AG08395 (cell line): Measurements from ENCODE around the gene BACH1.
"Not testable (repeated sequence)": the region's sequence is repeated elsewhere in the genome, so short reads cannot be mapped to it uniquely, and the experiment has no call there.

Source experiments
- DNase-seq: peaks from one replicate; pipeline ENCODE4 v3.0.0; 2012; ENCODE audit warnings: mixed read lengths, low spot score

BACH1 gene

DNA sequence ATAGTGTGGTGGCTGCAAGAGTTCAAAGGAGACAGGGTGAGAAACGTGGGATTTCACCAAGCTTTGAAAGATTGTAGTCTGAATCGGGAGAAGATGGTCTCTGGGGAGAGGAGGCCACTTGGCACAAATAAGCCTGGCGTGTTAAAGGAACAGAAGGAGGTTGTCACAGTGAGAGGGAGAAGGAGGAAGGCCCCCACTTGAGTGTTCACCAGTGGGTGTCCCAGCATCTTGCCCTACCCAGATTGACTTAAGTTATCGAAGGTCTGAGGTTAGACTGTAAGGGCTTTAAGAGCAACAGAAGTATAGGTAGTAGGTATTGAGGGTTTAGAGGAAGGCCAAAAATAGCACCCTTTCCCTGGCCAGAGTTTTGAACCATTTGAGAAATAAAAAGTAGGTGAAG, 48.0 kb downstream of the BACH1 start:
- no peak for DNase-seq

DNA sequence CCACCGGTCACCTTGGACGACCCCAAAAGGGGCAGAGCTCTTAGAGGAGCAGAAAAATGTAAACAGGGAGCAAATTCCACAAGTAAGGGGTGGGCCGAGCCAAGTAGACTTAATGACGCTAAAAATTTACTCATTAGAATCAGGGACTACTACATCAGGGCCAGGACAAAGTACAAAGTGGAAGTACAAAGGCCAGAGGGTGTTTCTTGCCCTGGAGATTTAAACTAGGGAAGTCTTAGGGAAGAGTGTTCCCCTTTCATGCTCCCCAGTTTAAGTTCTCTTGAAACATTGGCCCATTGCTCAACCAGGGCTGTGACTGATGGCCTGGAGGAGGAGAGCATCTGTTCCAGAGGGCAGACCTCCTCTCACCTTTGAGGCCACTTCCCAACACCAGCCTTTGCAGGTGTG, 48.6 kb downstream of the BACH1 start:
- no peak for DNase-seq

DNA sequence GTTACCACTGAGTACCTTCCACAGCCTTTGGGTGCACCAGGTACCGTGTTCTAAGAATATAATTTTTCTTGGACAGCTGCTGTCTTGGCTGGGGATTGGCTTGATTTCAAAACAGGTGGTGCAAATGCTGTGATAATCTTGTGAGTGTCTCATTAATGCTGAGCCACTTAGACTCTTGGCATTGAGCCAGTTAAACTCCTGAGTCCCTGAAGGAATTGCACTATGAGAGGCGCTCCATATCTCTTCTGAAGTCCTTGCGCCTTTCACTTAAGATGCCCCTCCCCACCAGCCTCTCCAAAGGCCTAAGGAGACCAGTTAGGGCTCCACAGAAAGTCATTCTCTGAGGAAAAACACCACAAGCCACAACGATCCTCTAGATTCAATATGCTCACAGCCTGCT, 51.0 kb downstream of the BACH1 start:
- DNase-seq = no peak

DNA sequence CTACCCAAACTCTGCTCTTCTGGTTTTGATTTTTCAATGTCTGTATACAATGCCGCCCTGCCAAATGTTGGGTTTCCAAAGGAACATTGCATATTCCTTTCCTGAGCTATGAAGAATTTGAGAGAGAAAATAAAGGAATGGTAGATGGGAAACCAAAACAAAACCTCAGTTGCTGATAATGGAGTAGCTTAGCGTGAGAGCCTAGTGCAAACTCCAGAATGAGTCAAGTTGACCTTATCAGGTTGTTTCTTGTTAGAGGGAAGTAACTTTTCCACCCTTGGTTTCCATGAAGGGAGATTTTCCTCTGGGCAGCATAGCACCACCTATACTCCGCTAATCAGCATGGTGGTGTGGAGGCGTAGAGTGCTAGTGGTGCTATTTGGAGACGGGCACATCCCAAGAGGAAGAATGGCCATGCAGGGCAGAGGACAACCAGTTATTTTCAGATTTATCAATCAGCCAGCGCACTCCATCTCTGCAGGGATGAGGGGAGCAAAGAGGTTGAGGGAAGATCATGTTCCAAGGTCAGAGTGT, 51.6 kb downstream of the BACH1 start:
- no peak for DNase-seq

DNA sequence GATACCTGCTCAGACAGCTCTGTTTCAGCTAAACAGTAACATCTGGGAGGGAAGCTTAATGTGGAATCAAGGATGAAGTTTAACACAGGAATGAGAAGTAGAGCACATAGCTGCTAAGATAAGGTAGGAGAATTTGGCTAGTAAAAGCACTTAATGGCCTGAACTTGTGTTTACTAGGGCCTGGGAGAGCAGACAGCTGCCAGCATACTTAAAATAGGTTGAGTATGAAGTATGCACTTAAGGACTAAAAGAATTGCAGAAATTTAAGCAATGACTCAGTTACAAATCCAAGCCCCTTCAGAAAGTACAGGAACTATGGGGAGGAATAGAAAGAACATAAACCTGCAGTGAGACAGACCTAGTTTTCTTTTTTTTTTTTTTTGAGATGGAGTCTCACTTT, 53.0 kb downstream of the BACH1 start:
- DNase-seq = peak; percentile 46

DNA sequence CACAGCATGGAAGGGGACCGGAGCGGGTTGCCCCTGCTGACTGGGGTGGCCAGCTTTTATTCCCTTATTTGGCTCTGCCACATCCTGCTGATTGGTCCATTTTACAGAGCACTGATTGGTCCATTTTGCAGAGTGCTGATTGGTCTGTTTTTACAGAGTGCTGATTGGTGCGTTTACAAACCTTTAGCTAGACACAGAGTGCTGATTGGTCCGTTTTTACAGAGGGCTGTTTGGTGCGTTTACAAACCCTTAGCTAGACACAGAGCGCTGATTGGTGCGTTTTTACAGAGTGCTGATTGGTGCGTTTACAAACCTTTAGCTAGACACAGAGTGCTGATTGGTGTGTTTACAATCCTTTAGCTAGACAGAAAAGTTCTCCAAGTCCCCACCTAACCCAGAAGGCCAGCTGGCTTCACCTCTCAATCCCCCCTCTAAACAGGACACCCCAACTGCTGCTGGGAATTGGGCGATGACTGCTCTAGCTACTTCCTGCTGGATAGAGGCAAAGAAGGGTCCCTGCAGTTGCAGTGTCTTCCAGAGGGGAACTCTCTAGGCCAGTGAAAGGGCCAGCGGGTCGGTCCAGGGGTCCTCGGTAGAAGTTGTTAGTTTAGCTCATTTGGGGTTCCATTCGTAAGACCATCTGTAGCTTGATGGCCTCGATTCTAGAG, 56.5 kb downstream of the BACH1 start:
- DNase-seq = not testable (repeated sequence)

DNA sequence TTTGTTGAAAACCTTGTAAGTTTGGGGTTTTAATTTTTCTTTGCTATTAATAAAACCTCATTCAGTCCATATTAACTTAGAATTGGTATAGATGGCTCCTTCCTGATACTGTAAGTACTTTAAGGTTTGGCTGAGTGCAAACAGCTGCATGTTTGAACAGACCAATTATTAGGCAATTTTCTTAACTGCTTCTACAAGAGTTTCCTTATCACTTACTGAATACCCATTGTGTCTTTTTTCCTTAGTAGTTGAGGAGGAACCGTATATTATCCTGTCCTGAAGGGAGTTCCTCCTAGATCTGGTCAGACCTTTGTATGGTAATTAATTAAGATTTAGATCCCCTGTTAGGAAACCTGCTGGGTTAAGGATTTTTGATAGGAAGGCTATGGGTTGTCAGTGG, 57.6 kb downstream of the BACH1 start:
- not testable (repeated sequence) for DNase-seq

DNA sequence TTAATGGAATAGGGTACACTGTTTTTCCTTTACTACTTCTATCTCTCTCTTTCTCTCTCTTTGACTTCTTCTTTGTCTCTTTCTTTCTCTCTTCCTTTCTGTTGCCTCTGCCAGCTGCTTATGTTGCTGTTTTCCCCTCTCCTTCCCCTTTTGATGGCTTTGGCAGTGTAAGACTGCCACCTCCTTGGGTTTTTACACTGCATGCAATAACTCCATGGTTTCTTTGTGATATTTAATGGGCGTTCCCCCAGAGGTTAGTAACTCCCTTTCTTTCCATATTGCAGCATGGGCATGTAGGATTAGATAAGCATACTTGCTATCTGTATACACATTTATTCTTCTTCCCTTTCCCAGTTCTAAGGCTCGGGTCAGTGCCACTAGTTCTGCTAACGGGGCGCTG, 58.1 kb downstream of the BACH1 start:
- not testable (repeated sequence) for DNase-seq

DNA sequence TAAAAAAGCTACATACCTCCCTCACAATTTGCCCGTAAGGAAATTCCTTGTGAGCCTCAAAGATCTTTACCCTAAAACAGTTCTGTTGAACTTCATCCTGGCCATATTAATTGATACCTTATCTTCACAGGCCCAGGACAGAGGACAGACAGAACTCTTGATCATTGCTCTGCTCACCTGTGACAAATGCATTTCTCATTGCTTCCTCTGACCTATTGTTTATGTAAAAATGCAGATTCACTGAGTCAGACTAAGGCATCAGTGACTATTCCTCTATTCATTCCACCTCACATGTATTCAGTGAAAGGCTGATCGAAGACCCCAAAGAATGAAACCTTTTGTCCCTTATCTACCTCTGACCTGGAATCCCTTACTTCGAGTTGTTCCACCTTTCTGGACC, 61.0 kb downstream of the BACH1 start:
- no peak for DNase-seq

DNA sequence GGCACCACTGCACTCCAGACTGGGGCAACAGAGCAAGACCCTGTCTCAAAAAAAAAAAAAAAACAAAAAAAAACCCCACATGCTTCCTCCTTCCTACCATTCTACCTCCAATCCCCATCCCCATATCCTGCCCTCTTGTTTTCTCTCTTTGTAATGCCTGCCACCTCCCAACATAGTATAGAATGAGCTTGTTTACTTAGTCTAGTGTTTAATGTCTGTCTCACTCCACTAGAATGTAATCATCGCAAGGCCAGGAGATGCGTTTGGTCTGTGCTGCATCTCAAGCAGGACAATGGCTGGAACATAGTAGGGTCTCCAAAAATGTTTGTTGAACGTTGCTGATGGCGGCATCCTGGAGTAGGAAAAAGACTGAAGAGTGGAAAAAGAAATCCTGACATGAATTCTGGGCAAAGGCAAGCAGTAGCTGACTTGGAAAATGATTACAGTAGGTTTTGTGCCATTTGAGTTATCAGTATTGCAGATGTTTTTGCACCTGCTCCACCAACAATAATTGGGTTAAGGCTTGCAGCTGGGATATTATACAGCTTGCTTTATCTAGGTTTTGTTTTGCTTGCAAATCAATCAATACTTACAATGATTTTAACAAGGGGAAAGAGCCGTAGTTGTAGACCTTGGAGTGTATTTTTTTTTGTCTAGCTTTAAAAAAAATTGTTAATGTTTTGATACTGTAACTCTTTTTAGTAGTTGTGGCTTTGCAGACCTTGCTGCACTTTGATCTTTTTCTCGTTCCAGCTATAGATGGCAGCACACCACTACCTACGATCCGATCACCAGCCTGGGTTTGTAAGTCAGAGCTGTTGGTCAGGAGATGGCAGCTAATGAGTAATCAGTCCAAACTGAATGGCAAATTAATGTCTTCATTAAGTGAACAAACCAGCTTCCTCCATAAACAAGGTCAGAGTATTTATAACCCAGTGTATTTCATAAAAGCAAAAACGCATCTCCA, 62.4 kb downstream of the BACH1 start:
- DNase-seq = no peak

DNA sequence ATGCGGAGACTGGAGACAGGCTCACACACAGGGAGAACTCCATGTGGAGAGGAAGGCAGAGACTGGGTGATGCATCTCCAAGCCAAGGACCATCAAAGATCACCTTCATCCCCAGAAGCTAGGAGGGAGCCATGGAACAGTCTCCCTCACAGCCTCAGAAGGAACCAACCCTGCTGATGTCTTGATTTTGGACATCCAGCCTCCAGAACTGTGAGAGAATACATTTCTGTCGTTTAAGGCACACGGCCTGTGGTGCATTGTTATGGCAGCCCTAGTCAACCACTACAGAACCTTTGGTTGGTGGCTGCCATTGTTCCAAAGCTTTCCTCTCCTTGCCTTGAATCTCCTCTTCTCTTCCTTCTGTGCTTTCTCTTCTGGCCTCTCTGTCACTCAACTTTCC, 64.0 kb downstream of the BACH1 start:
- DNase-seq = no peak

DNA sequence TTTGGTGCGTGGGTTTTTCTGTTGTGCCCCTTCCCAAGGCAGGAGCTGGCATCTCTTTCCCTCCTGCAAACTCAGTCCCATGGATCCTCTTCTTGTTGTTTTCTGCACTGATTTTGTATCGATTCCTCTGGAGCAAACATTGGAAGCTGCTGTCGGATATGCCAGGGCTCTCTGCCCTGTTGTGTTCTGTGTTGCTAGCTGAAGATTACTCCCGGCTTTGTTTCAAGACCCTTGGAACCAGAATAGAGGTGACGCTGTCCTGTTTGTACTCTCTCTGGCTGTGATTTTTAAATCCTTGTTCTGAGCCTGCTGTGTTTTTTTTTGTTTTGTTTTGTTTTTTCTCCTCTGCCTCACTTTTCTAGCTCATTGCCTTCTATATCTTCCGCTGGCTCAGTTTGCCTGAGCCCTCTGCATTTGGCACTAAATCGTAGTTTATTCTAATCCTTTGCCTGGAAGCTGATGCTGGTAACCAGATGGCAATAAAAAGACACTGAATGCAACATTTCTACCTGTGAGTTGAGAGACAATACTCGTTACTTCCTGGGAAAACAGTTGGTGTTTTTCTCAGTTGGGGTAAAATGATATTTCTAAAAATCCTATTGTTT, 67.0 kb downstream of the BACH1 start:
- DNase-seq = no peak

DNA sequence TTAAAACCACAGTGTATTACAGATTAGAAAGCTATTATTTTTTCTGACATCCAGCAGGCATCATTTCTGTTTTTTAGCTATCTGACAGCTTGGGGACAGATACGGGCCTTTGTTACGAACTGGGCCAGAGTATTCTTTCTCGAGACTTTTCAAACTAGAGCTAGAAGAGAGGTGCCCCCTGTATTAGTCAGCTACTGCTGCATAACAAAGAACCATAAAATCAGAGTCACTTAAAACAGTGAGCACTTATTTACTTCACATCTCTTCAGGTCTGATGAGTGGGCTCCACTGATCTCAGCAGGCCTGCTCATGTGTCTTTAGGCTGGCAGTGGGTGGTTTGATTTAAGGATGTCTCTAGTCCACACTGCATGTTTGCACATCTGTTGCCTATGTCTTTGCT, 67.8 kb downstream of the BACH1 start:
- DNase-seq = no peak

DNA sequence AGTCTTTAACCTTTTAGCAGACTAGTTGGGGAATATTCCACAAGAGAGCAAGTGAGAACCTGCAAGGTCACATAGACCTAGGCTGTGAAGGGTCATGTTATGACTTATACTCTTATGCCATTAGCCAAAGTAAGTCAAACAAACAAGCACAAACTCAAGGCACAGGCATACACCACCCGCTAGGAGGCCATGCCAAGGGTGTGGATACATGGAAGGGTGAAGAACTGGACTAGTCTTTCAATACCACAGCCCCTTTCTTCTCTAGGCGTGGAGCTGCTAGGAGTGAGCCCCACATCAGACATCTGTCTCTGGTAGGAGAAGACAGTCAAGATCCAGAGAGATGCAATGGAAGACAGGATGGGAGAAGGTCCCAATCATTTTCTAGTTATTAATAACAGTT, 68.6 kb downstream of the BACH1 start:
- DNase-seq = no peak

DNA sequence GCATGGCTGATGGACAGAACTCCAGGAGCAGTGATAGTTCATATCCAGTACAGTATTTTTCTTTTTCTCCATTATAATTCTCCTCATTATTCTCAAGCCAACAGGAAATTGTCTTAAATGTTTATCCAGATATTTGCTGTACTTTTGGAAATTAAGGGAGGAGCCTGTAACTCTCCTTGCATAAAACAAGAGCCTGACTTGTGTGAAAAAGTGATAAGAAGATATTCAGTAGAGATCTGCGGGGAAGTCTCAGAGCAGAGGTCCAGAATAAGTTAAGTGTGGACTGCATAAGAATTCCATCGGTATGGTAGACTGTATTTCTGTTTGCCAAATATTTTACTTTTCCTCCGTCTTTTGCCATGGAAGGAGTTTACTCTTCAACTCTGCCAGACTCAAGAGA, 70.2 kb downstream of the BACH1 start:
- DNase-seq = no peak

DNA sequence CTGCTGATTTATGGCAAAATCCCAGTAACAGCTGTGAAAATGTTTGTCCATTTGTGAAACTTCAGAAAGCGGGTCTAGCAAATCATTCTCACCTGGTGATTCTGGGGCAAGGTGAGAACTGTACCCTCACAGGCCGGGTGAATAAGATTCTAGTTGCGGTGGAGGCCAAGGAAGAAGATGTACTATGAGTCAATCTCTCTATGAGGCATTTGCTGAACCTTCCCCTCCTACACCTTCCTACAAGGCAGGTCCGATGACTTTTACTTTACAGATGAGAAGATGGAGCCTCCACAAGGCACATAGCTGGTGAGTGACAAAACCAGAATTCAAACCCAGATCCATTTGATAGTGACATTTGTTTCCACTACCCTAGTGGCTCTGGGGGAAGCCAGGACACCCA, 72.7 kb downstream of the BACH1 start:
- DNase-seq = no peak

DNA sequence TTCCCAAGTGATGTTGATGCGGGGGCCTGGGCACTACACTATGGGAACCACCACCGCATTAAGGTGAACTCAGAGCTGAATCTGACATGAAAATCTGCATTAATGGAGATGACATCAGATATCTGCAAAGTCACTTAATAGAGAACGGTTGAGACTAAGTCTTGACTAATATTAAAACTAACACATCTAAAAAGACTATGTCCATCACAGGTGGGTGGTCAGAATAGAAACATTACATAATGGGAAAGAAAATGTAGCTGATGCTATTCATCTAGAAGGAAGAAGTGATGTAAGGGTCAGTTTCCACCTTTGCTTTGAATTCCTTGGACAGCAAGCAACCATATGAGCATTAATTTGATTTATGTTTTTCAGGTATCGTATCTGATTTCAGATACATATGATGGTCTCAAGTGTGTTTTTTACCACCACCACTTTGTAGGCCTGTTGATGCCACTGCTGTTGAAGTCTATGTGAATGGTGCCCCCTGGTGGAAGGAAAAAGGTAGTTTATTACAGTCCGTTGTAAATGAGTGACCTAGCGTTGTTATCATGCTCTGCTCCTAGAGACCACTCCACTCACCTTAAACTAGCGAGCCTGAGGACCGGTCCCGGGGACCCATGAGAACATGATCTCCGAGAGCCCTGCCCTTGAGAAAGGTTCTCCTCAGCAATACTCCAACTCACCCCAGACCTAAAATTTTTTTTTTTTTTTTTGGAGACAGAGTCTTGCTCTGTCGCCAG, 73.5 kb downstream of the BACH1 start:
- DNase-seq = peak; percentile 81

DNA sequence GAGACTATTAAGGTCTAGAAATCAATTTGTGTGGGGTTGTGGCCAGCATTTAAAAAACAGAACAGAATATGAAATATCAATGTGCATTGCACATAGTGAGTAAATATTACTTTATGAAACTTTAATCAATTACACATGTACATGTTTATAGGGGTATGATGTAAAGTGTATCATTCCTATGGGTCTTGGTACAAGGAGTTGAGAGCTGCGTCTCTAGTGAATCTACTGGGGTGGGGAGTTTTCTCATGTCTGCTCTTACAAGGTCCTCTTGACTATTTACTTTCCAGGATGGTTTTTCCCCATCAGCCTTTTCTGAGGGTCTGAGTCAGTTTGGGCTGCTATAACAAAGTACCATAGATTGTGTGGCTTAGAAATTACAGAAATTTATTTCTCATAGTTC, 75.8 kb downstream of the BACH1 start:
- DNase-seq = no peak

DNA sequence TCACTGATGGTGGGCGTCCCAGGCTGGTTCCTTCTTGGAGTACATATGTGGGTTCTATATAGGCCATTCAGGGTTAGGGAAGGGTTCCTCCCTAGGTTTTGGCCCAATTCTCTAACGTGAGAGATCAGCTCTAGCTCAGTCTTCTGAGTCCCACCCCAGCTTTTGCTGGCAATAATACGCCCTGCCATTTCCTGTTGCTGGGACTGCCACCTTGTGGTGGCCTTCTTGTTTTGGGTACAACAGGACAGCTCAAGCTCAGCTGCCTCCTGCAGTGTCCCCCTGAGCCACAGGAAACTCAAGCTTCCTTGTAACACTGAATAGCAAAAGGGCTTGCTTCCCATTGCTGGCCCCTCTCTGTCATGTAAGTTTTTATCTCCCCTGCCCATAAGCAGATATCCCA, 77.8 kb downstream of the BACH1 start:
- peak; percentile 29 for DNase-seq

DNA sequence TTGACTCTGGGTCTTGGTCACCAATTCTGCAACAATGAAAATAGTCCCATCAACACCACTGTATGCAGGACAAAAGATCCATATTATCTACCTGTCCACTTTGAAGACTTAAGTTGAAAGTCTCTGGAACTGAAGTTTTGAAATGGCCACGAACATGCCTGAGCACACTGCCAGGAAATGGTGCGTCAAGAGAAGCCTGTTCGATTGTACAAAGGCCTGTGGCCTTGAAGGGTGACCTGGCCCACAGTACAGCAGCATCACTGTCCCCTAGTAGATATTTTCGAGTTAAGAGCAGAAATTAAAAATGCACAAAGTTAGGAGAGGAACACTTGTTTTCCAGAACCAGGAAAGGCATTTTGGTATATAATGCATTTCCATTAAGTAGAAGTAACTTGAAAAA, 78.5 kb downstream of the BACH1 start:
- DNase-seq = no peak

DNA sequence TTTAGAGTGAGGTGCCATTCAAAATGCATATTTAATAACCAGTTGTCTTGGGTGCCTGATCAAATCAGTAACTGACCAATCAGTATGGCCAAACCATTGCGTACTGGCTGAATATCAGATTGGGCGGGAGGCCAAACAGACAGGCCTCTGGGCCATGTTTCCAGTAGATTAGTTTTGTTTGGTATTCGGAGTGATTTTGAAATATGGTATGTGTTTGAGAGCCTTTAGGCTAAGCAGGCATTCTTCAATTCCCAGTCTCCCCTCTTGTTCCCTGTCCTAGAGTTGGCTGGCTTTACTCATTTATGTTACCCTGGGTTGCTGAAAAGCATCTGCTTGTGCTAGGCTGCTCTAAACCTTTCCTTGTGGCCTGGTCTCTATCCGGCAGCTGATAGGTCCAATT, 80.1 kb downstream of the BACH1 start:
- DNase-seq = no peak

DNA sequence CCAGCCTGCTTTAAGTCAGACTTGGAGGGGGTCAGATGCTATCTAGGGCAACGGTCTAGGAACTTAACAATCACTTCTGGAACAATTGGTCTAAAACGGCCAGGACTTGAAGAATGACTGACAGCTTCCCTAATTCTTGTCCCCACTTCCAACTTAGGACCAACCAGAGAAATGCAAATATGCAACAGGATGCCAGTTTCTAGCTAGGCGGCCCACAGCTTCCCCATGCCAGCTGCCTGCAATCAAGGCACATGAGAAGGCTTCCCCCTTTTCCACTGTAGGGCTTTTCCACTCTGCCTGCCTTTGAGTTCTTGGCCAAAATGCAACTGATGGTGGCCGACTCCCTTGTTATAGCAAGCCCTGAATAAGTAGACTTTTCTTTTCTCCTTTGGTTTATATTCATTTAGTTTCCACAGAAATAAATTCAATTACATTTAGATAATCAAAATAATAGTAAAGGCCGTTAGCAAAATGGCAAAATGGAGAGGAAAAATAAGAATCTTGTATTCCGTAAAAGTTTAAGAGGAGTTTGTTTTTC, 80.9 kb downstream of the BACH1 start:
- no peak for DNase-seq
